Endometrial microvascular endothelial cells (primary cell): ENCODE results near the gene BMP15. TPM values are rescaled to one million over a fixed set of nuclear protein-coding genes. Genes with fewer than 3 reads are reported as not detected.

ENCODE experiments used
- in situ Hi-C: cut with HindIII; loops from 2 replicates; pipeline ENCODE4 v1.10.0; 2017; ENCODE audit warnings: low sequenced_read_pairs, low pct_unique_long_range_greater_than_20kb; ENCODE audit errors: inconsistent ontology term
- total RNA-seq: library from RNA; depleted of rRNA; stranded (reverse); fragments of >200 nt; gene quantifications from one replicate; pipeline ENCODE4 v1.2.3, GENCODE V29; 2015; ENCODE audit errors: inconsistent ontology term

Gene BMP15
- total RNA-seq, result not detected

DNA sequence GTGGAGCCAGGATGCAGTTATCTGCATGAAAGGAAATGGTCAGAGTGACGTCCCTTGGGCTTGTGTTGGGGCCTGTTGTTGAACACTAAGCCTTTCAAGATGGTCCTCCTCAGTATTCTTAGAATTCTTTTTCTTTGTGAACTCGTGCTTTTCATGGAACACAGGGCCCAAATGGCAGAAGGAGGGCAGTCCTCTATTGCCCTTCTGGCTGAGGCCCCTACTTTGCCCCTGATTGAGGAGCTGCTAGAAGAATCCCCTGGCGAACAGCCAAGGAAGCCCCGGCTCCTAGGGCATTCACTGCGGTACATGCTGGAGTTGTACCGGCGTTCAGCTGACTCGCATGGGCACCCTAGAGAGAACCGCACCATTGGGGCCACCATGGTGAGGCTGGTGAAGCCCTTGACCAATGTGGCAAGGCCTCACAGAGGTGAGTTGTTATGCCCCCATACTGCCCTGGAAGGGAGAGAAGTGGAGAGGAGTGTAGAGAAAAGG is at the start of gene BMP15:
Gene BMP15 (plus strand): TSS at position 51 of the 492 bp plus-strand sequence. CDS start 49 bp downstream, at position 100.
- in situ Hi-C loops, result no loop called here

DNA sequence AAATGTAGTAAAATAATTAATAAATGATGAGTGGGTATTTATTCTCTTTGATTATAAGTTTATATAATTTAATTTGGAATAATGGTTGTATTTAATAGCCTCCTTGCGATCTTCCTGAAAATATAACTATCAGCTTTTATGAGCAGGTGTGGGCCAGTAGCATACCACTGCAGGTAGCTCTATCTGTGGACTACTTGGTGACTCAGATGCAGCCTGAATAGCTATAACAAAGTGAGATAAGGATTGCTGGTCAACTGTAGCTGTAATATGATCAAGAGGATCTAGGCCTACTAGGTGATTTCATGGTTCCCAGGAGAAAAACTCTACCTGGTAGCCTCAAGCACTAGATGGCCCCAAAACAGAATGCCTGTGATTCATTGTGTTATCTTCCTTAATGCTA is 47.1 kb upstream of the BMP15 start:
- in situ Hi-C loops, result no loop called here

DNA sequence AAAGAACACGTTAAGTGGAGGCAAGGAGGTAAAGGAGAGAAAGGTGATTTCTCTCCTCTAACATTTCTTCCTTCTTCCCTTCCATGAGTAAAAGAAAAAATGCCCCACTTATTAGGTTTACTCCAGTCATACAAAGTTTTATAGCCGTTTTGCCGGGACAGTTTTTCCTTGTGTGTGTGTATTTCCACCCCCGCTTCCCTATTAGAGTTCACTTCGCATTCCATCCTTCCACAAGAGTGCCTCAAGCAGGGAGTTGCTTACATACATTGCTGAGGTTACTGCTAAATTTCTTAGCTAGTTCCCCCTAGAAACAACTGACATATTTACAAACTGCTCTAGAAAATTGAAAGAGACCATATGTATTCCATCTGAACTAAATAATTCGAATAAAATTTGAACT is 45.2 kb upstream of the BMP15 start:
- in situ Hi-C loops, result no loop called here

DNA sequence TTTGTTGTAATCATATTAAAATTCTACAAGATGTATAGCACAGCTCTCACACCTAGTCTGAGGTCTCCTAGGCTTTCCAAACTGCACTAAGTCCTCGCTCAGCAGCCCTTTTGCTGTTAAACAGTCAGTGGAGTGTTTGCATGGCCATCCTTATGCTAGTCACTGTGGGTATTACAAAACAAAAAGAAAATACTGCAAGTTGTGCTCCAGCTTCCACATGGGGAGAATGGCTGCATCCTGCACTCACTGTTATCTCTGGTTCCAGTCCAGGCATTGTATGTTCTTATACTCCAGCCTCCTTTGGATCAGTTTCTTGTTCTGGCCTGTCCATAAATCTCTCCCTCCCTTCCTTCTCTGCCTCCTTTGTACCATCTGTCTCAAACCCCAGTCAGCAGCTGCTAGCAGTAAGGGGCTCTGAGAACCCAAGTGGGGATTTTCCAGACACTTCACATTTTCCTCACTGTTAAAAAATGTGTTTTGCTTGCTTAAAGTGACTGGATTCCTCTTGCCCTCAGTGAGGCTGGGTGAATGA is 38.5 kb upstream of the BMP15 start:
- in situ Hi-C loops, result no loop called here

DNA sequence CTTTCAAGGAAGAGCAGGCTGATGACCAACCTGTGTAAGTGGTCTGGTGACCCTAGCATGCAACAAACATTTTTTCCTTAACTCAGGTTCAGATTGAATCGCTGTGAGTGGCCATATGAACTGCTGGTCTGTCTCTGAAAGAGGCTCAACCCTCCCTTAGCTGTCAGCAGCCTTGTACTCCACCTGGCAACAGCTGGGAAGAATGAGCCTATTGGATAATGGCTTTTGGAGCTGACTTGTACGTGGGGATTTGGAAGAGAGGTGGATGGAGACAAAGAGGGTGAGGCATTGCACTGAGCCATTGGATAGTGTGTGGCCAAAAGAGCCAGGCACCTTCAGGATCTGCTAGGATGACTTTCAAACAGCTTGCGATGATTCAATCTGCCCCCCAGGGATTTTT is 35.7 kb upstream of the BMP15 start:
- in situ Hi-C loops, result no loop called here

DNA sequence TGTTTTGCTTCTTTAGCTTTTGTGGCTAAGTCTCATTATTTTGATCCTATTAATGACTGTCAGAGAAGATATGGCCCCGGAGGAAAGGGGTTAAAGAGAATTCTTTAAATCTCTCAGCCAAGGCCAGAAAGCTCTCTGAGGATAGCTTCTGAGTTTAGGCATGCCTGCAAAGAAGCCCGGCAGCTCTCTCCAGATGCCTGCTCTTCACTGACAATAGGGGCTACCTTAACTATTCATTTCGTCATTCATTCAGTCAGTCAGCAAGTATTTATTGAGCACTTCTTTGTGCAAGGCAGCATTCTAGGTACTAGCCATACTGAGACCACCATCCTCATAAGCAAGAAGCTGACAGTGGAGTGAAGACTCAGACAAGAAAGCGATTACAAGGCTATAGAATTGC is 34.0 kb upstream of the BMP15 start:
- in situ Hi-C loops, result no loop called here

DNA sequence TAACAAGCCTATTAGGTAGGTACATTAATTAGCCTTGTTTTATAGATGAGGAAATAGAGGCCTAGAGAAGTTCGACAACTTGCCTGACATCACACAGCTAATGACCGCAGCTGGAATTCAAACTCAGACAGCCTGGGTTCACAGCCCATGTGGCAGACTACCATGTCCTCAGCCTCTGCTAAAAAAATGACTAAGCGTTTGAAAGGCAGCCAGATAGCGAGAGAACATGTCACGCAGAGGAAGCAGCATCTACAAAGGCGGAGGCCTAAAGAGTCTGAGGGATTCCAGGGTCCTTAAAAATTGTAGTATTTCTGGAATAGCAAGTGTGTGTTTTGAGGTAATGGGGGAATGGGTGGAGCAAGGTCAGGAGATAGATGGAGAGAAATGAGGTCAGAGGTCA is 33.2 kb upstream of the BMP15 start:
- in situ Hi-C loops, result no loop called here

DNA sequence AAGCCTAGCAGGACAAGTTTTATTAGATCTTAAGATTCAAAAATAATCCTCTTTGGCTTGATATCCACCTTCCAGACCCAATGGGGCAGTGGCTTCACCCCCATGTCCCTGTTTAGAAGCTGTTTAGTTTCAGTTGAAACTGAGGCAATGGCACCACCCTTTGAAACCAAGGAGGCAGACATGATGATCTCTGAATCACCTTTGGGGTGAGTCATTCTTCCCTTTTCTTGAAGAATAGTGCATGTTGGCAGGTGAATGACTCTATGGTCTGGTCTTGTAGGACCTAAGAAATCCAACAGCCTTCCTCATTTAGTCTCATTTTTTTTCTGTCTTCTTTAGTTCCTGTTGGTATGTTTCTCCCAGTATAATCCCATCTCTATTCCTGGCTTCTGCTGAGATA is 29.5 kb upstream of the BMP15 start:
- in situ Hi-C loops, result no loop called here

DNA sequence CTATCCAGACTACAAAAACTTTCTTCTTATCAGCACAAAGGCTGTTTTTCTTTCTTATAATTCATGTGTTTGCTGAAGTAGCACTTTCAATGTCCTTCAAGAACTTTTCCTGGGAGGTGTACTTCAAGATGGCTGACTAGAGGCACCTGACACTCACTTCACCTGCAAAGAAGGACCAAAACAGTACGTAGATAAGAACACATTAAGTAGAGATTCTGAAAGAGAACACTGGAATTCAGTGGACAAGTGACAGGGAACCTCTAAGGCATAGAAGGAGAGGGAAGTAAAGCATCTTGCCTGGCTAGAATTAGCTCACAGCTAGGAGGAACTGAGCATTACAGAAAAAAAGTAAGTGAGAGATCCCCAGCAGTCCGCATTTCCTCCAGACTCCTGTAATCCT is 21.7 kb upstream of the BMP15 start:
- in situ Hi-C loops, result no loop called here

DNA sequence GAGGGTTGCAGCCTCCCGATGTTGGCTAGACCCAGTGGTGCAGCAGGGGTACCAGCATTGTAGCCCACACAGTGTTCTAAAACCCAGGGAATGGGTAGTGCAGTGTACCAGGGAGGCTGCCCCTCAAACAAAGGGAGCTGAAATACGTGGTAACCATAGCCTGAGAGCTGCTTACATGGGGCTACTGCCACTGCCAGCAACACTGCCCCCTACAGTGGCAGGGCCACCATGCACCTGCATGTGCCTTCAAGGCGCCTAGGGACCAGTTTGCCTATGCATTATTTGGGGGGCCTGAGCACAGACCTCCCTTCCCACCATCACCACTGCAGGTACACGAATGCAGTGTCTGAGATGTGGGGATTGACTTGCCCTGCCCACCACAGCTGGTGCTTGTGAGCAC is 21.0 kb upstream of the BMP15 start:
- in situ Hi-C loops, result no loop called here

DNA sequence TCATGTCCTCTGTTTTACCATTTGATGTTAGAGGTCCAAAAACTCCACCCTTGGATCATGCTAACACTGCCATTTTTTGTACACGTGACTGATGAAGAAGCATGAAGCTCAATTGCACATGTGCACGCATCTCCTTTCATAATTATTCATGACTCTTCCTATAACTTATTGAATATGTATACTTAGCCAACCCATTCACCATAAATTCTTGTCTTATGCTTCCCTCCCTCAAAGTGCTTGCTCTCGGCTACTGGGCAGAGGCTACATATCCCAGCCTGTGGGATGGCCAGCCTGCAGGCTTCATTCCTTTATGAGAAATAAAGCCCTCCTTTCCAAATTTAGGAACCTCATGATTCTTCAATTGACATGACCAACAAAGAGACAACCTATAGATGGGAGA is 17.5 kb upstream of the BMP15 start:
- in situ Hi-C loops, result no loop called here

DNA sequence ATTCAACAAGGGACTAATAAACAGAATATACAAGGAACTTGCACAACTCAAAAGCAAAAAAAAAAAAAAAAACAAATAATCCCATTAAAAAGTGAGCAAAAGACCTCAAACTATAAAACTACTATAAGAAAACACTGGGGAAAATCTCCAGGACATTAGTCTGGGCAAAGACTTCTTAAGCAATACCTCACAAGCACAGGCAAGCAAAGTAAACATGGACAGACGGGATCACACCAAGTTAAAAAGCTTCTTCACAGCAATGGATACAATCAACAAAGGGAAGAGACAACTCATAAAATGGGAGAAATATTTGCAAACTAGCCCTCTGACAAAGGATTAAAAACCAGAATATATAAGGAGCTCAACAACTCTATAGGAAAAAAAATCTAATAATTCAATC is 17.1 kb upstream of the BMP15 start:
- in situ Hi-C loops, result no loop called here

DNA sequence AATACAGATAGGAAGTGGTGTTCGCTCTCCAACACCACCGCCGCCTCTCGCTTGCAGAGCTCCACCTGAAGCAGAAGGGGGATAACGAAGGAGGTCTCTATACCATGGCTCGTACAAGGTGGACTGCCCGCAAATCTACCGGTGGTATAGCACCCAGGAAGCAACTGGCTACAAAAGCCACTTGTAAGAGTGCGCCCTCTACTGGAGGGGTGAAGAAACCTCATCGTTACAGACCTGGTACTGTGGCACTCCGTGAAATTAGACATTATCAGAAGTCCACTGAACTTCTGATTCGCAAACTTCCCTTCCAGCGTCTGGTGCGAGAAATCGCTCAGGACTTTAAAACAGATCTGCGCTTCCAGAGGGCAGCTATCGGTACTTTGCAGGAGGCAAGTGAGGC is 5.2 kb upstream of the BMP15 start:
- in situ Hi-C loops, result no loop called here

DNA sequence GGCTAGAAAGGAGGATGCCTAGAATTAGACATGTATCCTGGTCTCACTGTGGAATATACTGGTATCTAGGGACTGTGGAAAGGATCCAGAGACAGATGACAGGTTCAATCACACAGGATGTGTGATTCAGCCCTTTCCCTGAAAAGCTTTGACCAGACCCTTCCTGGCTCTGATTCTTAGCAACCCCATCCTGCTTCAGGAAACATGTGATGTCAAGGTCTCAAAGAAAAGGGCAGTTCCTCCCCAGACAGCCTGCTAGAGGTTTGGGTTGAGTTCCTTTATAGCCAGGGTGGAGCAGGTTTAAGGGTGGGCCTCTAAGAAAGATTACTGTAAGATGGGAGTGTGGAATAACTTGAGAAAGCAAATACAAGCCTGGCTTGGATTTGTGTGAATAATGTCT is 3.0 kb downstream of the BMP15 start:
- in situ Hi-C loops, result no loop called here

DNA sequence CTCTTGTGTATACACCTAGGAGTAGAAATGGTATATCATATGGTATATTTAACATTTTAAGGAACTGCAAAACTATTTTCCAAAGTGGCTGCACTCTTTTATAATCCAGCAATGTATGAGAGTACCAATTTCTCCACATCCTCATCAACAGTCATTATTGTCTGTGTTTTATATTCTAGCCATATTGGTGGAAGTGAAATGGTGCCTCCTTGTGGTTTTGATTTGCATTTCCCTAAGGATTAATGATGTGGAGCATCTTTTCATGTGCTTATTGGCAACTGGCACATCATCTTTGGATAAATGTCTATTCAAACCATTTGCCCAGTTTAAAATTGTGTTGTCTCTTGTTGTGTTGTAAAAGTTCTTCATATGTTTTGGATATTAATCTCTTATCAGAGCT is 9.6 kb downstream of the BMP15 start:
- in situ Hi-C loops, result no loop called here

DNA sequence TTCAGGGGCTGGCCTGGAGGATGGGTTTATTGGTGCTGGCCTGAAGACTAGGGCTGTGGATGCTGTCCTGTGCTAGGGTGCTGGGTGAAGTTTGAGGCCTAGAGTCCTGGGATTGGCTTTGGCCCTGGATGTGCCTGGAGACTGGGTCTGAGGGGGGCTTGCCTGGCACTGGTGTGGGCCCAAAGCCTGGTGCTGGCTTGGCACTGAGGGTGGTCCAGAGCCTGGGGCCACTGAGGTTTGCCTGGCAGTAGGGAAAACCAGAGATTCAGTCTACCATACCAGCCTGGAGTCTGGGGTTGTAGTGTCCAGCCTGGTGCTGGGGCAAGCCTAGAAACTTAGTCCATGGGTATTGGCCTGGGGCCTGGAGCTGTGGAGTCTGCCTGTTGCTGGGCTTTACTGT is 16.6 kb downstream of the BMP15 start:
- in situ Hi-C loops, result no loop called here

DNA sequence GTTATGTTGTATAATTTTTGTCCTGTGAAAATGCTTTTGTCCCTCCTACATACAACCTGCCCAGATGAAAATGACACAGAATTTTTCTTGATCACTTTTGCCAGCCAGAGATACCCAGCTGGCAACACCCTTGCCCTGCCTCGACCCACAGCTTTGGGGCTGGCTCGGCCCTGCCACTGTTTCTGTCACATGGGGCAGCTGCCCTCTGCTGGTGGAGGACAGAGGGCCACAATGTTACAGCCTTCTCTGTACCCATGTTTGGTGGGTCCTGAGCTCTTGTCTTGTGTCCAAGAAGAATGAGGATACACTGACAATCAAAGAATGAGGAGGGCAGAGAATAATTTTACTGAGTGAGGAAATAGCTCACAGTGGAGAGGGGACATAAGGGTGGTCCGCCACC is 31.1 kb downstream of the BMP15 start:
- in situ Hi-C loops, result no loop called here

DNA sequence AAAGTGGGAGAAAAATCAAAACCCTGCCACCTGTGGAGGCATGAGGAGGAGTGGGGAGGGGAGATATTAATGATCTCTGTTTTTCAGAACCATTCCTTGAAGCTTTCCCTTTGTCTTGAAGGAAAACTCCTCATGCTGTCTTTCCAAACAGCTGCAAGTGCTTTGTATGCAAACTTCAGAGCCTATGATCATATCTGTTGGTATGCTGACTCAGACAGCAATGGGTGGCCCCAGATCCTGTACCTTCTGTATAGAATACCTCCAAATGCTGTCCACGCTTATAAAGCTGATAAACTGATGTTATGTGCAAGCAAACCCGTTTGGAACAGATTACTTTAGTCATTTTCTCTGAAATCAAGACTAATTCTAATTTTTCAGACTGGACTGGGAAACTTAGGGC is 31.9 kb downstream of the BMP15 start:
- in situ Hi-C loops, result no loop called here

DNA sequence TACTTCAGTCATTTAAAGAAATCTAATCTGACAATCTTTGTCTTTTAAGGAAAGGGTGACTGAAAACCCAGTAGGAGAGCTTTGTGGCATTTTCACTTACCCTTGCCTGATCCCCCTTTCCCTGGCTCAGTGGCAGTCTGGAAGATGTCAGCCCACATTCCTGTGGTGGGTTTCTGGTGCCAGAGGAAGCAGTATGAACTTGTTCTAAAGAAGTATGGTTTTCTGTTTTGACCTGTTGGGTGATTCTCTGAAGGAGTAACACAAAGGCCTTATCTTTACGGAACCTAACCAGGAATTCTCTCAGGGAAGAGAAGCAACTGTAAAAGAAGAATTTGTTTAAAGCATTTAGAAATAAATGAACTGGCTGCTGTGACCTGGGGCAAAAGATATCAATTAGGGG is 41.9 kb downstream of the BMP15 start:
- in situ Hi-C loops, result no loop called here

DNA sequence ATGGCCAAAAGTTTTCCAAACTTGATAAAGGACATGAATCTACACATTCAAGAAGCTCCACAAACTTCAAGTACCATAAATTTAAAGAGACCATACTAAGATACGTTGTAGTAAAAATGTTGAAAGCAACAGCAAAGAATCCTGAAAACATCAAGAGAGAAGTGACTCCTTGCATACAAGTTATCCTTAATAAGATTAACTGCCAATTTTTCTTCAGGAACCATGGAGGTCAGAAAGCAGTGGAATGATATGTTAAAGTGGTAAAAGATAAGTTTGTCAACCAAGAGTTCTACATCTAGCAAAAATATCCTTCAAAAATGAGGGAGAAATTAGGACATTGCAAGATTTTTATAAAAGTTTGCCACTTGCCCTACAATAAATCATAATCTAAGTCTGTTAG is 43.3 kb downstream of the BMP15 start:
- in situ Hi-C loops, result no loop called here

DNA sequence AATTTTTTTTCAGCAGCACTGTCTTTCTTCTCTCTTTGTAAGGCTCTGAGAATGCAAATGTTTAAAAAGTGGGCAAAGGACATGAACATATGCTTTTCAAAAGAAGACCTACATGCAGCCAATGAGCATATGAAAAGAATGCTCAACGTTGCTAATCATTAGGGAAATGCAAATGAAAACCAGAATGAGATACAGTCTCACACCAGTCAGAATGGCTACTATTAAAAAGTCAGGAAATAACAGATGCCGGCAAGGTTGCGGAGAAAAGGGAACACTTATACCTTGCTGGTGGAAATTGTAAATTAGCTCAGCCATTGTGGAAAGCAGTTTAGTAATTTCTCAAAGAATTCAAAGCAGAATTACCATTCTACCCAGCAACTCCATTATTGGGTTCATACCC is 51.6 kb downstream of the BMP15 start:
- in situ Hi-C loops, result no loop called here
